ENCODE results near the gene PARD3B.

DNA sequence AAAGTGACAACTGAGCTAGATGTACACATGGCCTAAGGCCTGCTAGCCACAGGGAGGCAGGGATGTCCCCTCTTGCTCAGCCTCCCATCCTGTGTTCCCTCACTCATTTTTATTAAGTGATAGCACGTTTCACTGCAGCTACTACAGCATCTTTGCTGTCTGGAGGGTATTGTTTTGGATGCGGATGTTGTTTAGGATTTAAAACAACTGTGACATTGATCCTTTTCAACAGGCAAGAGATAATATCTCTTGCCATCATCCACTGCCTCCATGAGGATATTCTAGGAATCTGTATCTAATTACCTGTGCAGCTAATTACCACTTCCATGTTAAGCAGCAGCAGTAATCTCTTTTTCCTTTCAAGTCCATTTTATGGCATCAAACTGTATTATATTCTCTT lies 345.4 kb downstream of the PARD3B start:
- TF ChIP-seq, protein P1, sequence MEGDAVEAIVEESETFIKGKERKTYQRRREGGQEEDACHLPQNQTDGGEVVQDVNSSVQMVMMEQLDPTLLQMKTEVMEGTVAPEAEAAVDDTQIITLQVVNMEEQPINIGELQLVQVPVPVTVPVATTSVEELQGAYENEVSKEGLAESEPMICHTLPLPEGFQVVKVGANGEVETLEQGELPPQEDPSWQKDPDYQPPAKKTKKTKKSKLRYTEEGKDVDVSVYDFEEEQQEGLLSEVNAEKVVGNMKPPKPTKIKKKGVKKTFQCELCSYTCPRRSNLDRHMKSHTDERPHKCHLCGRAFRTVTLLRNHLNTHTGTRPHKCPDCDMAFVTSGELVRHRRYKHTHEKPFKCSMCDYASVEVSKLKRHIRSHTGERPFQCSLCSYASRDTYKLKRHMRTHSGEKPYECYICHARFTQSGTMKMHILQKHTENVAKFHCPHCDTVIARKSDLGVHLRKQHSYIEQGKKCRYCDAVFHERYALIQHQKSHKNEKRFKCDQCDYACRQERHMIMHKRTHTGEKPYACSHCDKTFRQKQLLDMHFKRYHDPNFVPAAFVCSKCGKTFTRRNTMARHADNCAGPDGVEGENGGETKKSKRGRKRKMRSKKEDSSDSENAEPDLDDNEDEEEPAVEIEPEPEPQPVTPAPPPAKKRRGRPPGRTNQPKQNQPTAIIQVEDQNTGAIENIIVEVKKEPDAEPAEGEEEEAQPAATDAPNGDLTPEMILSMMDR (conservative IDR thresholded peaks at IDR 0.05; ENCODE audit: low read depth, low read length), result no peak
- TF ChIP-seq BHLHE40 (IDR thresholded peaks at IDR 0.05; ENCODE audit: low read depth, low read length) (no peak), RFX5 (IDR thresholded peaks at IDR 0.05; ENCODE audit: low read depth, low read length) (no peak), MAFK (IDR thresholded peaks at IDR 0.05; ENCODE audit: low read depth, low read length) (no peak), MXI1 (IDR thresholded peaks at IDR 0.05; ENCODE audit: borderline replicate concordance, low read depth, low read length) (no peak), RAD21 (IDR thresholded peaks at IDR 0.05; ENCODE audit: low read length) (no peak), NFE2L2 (IDR thresholded peaks at IDR 0.05; ENCODE audit: low read depth, low read length) (no peak), POLR2A (IDR thresholded peaks at IDR 0.05; ENCODE audit: low read depth, low read length) (no peak)
- TF ChIP-seq, protein P2, sequence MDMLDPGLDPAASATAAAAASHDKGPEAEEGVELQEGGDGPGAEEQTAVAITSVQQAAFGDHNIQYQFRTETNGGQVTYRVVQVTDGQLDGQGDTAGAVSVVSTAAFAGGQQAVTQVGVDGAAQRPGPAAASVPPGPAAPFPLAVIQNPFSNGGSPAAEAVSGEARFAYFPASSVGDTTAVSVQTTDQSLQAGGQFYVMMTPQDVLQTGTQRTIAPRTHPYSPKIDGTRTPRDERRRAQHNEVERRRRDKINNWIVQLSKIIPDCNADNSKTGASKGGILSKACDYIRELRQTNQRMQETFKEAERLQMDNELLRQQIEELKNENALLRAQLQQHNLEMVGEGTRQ (IDR thresholded peaks at IDR 0.05; ENCODE audit: low read depth, low read length), result no peak
- TF ChIP-seq, protein P3, sequence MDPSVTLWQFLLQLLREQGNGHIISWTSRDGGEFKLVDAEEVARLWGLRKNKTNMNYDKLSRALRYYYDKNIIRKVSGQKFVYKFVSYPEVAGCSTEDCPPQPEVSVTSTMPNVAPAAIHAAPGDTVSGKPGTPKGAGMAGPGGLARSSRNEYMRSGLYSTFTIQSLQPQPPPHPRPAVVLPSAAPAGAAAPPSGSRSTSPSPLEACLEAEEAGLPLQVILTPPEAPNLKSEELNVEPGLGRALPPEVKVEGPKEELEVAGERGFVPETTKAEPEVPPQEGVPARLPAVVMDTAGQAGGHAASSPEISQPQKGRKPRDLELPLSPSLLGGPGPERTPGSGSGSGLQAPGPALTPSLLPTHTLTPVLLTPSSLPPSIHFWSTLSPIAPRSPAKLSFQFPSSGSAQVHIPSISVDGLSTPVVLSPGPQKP (IDR thresholded peaks at IDR 0.05; ENCODE audit: borderline replicate concordance, low read depth, low read length), result no peak
